ENCODE data around the gene FEM1B. TPM values are rescaled to one million over a fixed set of nuclear protein-coding genes. Genes with fewer than 3 reads are reported as not detected.

The FEM1B gene
- polyA plus RNA-seq, 3 donors: 21.5 to 26.4 (median 26.0) TPM

DNA sequence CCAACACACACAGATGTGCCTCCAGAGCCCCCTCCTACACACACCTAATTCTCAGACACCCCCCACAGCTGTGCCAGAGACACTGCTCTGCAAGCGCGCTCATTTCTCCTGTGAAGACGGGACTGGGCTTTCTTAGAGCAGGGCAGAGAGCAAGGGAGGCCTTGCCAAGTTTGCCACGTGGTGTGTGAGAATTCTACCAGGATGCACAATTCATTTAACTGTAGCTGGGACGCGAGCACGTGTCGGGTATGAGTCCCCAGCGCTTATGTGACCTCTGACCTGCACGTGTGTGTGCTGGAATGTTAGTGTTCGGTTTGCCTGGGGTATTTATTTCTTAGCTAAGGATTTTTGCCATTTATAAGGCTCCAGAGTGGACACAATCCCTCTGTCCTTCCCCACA is 37.0 kb downstream of the FEM1B start:
- H3K4me1 Mint-ChIP-seq: peaks cover 7% of the 10 kb centered on the region
- H3K27me3 Mint-ChIP-seq (ENCODE audit: low read depth in 3 of 3): peaks cover 0 to 1% (median 1%) of the 10 kb centered on the region in 3 donors
- H3K79me2 ChIP-seq (ENCODE audit: insufficient read depth, low read length): no peaks in the 10 kb centered on the region
- peaks cover 0 to 1% (median 0%) of the 10 kb centered on the region in 7 donors for H3K9me3 Mint-ChIP-seq
- H3K9me3 ChIP-seq (replicated peaks in 1 of 2; ENCODE audit: control insufficient read depth in 1 of 2, insufficient read depth in 1 of 2, low read length in 2 of 2): no peaks in the 10 kb centered on the region
- no peak overlapping the region for H3K4me3 Mint-ChIP-seq
- intact Hi-C loops (cut with micrococcal nuclease): no loop called here
- no peaks in the 10 kb centered on the region for H4K20me1 ChIP-seq (ENCODE audit: insufficient read depth, low read length)
- TF ChIP-seq, protein P1, sequence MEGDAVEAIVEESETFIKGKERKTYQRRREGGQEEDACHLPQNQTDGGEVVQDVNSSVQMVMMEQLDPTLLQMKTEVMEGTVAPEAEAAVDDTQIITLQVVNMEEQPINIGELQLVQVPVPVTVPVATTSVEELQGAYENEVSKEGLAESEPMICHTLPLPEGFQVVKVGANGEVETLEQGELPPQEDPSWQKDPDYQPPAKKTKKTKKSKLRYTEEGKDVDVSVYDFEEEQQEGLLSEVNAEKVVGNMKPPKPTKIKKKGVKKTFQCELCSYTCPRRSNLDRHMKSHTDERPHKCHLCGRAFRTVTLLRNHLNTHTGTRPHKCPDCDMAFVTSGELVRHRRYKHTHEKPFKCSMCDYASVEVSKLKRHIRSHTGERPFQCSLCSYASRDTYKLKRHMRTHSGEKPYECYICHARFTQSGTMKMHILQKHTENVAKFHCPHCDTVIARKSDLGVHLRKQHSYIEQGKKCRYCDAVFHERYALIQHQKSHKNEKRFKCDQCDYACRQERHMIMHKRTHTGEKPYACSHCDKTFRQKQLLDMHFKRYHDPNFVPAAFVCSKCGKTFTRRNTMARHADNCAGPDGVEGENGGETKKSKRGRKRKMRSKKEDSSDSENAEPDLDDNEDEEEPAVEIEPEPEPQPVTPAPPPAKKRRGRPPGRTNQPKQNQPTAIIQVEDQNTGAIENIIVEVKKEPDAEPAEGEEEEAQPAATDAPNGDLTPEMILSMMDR (IDR thresholded peaks at IDR 0.05): no peak
- DNase-seq: no peak
- no peak overlapping the region for H3K27ac ChIP-seq (ENCODE audit: low read depth in 1 of 2, low read length in 2 of 2)
- H3K4me2 ChIP-seq (replicated peaks; ENCODE audit: extremely low read depth, low read length, poor library complexity, severe bottlenecking): no peak overlapping the region
- H3K4me1 ChIP-seq (ENCODE audit: control insufficient read depth in 1 of 2, insufficient read depth in 2 of 2, low read length in 2 of 2): no peaks in the 10 kb centered on the region
- 90% methylated on average over 9 of the region's 11 CpGs for WGBS (ENCODE audit: insufficient coverage)
- no peak overlapping the region for H3K4me3 ChIP-seq (replicated peaks in 1 of 3; ENCODE audit: low read depth in 2 of 3, low read length in 3 of 3)
- no peak overlapping the region for H3K9ac ChIP-seq (ENCODE audit: insufficient read depth, low read length, poor library complexity, severe bottlenecking)
- no peaks in the 10 kb centered on the region for H3K27me3 ChIP-seq (ENCODE audit: control insufficient read depth in 2 of 2, insufficient read depth in 2 of 2, low read length in 2 of 2)
- H3K36me3 ChIP-seq (replicated peaks in 1 of 2; ENCODE audit: control insufficient read depth in 1 of 2, insufficient read depth in 2 of 2, low read length in 2 of 2): no peaks in the 10 kb centered on the region
- H3K27ac Mint-ChIP-seq: no peak overlapping the region
- no peak overlapping the region for H2AFZ ChIP-seq (ENCODE audit: insufficient read depth, low read depth, low read length, poor library complexity, severe bottlenecking)
- no peaks in the 10 kb centered on the region for H3K36me3 Mint-ChIP-seq

DNA sequence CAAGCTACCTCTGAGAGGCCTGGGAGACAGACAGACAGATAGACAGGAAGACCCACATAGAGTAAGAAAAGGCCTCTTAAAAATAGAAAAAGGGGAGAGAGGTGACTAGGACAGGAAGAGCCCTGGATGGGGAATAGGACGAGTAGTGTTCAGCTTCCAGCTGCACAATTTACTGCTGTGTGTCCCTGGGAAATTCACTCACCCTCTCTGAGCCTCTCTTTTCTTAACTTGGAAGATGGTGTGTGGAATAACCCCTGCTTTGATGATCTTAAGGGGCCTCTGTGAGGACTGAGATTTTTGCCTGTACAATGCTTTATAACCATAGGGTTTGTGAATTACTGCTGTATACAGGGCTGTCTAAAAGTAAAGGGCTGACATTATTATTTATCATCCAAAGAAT is 37.5 kb downstream of the FEM1B start:
- no peaks in the 10 kb centered on the region for H3K79me2 ChIP-seq (ENCODE audit: insufficient read depth, low read length)
- Mint-ChIP-seq H3K27ac (no peak overlapping the region), H3K4me1 (peaks cover 7% of the 10 kb centered on the region), H3K36me3 (no peaks in the 10 kb centered on the region), H3K4me3 (no peak overlapping the region), H3K27me3 (ENCODE audit: low read depth in 3 of 3) (peaks cover 0 to 1% (median 1%) of the 10 kb centered on the region in 3 donors), H3K9me3 (peaks cover 0 to 1% (median 0%) of the 10 kb centered on the region in 7 donors)
- H2AFZ ChIP-seq (ENCODE audit: insufficient read depth, low read depth, low read length, poor library complexity, severe bottlenecking): no peak overlapping the region
- TF ChIP-seq, protein P1 (IDR thresholded peaks at IDR 0.05): no peak
- no peaks in the 10 kb centered on the region for H3K4me1 ChIP-seq (ENCODE audit: control insufficient read depth in 1 of 2, insufficient read depth in 2 of 2, low read length in 2 of 2)
- H3K27me3 ChIP-seq (ENCODE audit: control insufficient read depth in 2 of 2, insufficient read depth in 2 of 2, low read length in 2 of 2): no peaks in the 10 kb centered on the region
- H3K36me3 ChIP-seq (replicated peaks in 1 of 2; ENCODE audit: control insufficient read depth in 1 of 2, insufficient read depth in 2 of 2, low read length in 2 of 2): no peaks in the 10 kb centered on the region
- no peaks in the 10 kb centered on the region for H4K20me1 ChIP-seq (ENCODE audit: insufficient read depth, low read length)
- H3K27ac ChIP-seq (ENCODE audit: low read depth in 1 of 2, low read length in 2 of 2): no peak overlapping the region
- H3K9ac ChIP-seq (ENCODE audit: insufficient read depth, low read length, poor library complexity, severe bottlenecking): no peak overlapping the region
- H3K4me2 ChIP-seq (replicated peaks; ENCODE audit: extremely low read depth, low read length, poor library complexity, severe bottlenecking): no peak overlapping the region
- intact Hi-C loops (cut with micrococcal nuclease): no loop called here
- H3K9me3 ChIP-seq (replicated peaks in 1 of 2; ENCODE audit: control insufficient read depth in 1 of 2, insufficient read depth in 1 of 2, low read length in 2 of 2): no peaks in the 10 kb centered on the region
- no peak overlapping the region for H3K4me3 ChIP-seq (replicated peaks in 1 of 3; ENCODE audit: low read depth in 2 of 3, low read length in 3 of 3)
- no peak for DNase-seq
- no CpG with 5 or more reads among the region's 1 CpG for WGBS (ENCODE audit: insufficient coverage)
